IMR-90 (cell line): ENCODE measurements around the gene ANKRD35. TPM values are rescaled to one million over a fixed set of nuclear protein-coding genes. Genes with fewer than 3 reads are reported as not detected.

Experiments
- ATAC-seq: fragments of 200-7000 bp; cut with Tn5 transposase; 2 replicates; pipeline ENCODE4 v1.9.1; 2020; ENCODE audit warnings: low read depth, mild to moderate bottlenecking, moderate library complexity
- BruUV-seq: library from RNA; stranded (reverse); fragments of 400-500 nt; replicated peaks from 2 replicates; lab custom pipeline; 2021; lab: Mats Ljungman, UMichigan
- CTCF ChIA-PET: fragments of 300-600 bp; formaldehyde crosslinking; extraction: SDS; loops from one replicate; lab custom pipeline; 2021; ENCODE audit warnings: antibody characterized with exemption; lab: Yijun Ruan, JAX
- POLR2A ChIA-PET: fragments of 300-600 bp; sonication (Branson Sonifier 250); formaldehyde crosslinking; loops from one replicate; lab custom pipeline; 2022; ENCODE audit warnings: antibody characterized with exemption; ENCODE audit not compliant: unreplicated experiment; lab: Charles Lee
- DNase-seq: peaks from one replicate; pipeline ENCODE4 v3.0.0; 2013
- H2AFZ ChIP-seq: replicated peaks from 2 replicates; pipeline ENCODE3; 2013; ENCODE audit warnings: low read length, mild to moderate bottlenecking; ENCODE audit not compliant: poor library complexity
- H2AK5ac ChIP-seq: 2 replicates; pipeline ENCODE4 v1.6.1; 2013; ENCODE audit warnings: low read depth, low read length, inconsistent platforms
- H2AK9ac ChIP-seq: replicated peaks from 2 replicates; pipeline ENCODE3; 2013; ENCODE audit warnings: mild to moderate bottlenecking, low read depth, low read length, moderate library complexity; ENCODE audit not compliant: poor library complexity
- H2BK120ac ChIP-seq: 2 replicates; pipeline ENCODE4 v1.6.1; 2013; ENCODE audit warnings: low read depth, low read length, inconsistent platforms
- H2BK15ac ChIP-seq: 3 replicates; pipeline ENCODE4 v1.6.1; 2013; ENCODE audit warnings: low read depth, low read length, inconsistent platforms
- H2BK20ac ChIP-seq: 2 replicates; pipeline ENCODE4 v1.6.1; 2013; ENCODE audit warnings: low read depth, mild to moderate bottlenecking, inconsistent platforms, low read length, moderate library complexity
- H2BK5ac ChIP-seq: 2 replicates; pipeline ENCODE4 v1.6.1; 2013; ENCODE audit warnings: mild to moderate bottlenecking, low read depth, low read length, inconsistent platforms; ENCODE audit not compliant: poor library complexity, severe bottlenecking
- H3K14ac ChIP-seq: replicated peaks from 2 replicates; pipeline ENCODE4 v1.6.1; 2013; ENCODE audit warnings: low read depth, low read length, inconsistent platforms
- H3K18ac ChIP-seq: 2 replicates; pipeline ENCODE4 v1.6.1; 2013; ENCODE audit warnings: low read depth, low read length, control low read depth
- H3K23ac ChIP-seq: 2 replicates; pipeline ENCODE4 v1.6.1; 2013; ENCODE audit warnings: low read depth, low read length, inconsistent platforms
- H3K27ac ChIP-seq: 2 replicates; pipeline ENCODE4 v1.5.1; 2013; ENCODE audit warnings: mild to moderate bottlenecking, control low read depth, low read length; ENCODE audit not compliant: insufficient read depth
- H3K27me3 ChIP-seq: 2 replicates; pipeline ENCODE4 v1.6.1; 2013; ENCODE audit warnings: low read length; ENCODE audit not compliant: control insufficient read depth, insufficient read depth
- H3K36me3 ChIP-seq: 2 replicates; pipeline ENCODE4 v1.6.1; 2013; ENCODE audit warnings: low read length, mixed read lengths; ENCODE audit not compliant: control insufficient read depth, insufficient read depth
- H3K4ac ChIP-seq: 2 replicates; pipeline ENCODE4 v1.6.1; 2013; ENCODE audit warnings: low read depth, low read length, inconsistent platforms
- H3K4me1 ChIP-seq: 2 replicates; pipeline ENCODE4 v1.6.1; 2013; ENCODE audit warnings: low read length, mixed read lengths; ENCODE audit not compliant: control insufficient read depth, insufficient read depth
- H3K4me2 ChIP-seq: 2 replicates; pipeline ENCODE4 v1.6.1; 2013; ENCODE audit warnings: low read depth, mild to moderate bottlenecking, control low read depth, low read length, moderate library complexity
- H3K4me3 ChIP-seq: 2 replicates; pipeline ENCODE4 v1.5.1; 2013; ENCODE audit warnings: low read depth, mild to moderate bottlenecking, control low read depth, low read length, moderate library complexity; ENCODE audit not compliant: insufficient read depth
- H3K56ac ChIP-seq: 2 replicates; pipeline ENCODE4 v1.6.1; 2013; ENCODE audit warnings: low read length, inconsistent platforms; ENCODE audit not compliant: insufficient read depth; ENCODE audit errors: extremely low read depth
- H3K79me1 ChIP-seq, 2 experiments: 2 replicates each; pipeline ENCODE4 v1.6.1; 2013; ENCODE audit warnings: low read length in 2 of 2, inconsistent platforms in 1 of 2, low read depth in 1 of 2
- H3K9ac ChIP-seq: 2 replicates; pipeline ENCODE4 v1.6.1; 2013; ENCODE audit warnings: low read depth, low read length, control low read depth
- H3K9me1 ChIP-seq: 2 replicates; pipeline ENCODE4 v1.6.1; 2013; ENCODE audit warnings: low read length, inconsistent platforms; ENCODE audit not compliant: insufficient read depth
- H3K9me3 ChIP-seq: 2 replicates; pipeline ENCODE4 v1.6.1; 2013; ENCODE audit warnings: low read length; ENCODE audit not compliant: control insufficient read depth, insufficient read depth
- H4K20me1 ChIP-seq: 2 replicates; pipeline ENCODE4 v1.6.1; 2013; ENCODE audit warnings: low read length, inconsistent platforms; ENCODE audit not compliant: insufficient read depth
- H4K5ac ChIP-seq: 2 replicates; pipeline ENCODE4 v1.6.1; 2013; ENCODE audit warnings: mild to moderate bottlenecking, low read depth, low read length, control low read depth
- H4K8ac ChIP-seq, 2 experiments: 2 replicates each; pipeline ENCODE4 v1.6.1; 2013; ENCODE audit warnings: low read depth in 2 of 2, low read length in 2 of 2, control low read depth in 1 of 2, inconsistent platforms in 1 of 2
- H4K91ac ChIP-seq: 2 replicates; pipeline ENCODE4 v1.6.1; 2013; ENCODE audit warnings: low read depth, low read length, inconsistent platforms; ENCODE audit not compliant: insufficient read depth
- BHLHE40 ChIP-seq: fragments of 150-350 bp; IDR thresholded peaks from 2 replicates; pipeline ENCODE4 v1.6.1; 2016; ENCODE audit warnings: mild to moderate bottlenecking, low read depth, low read length
- CTCF ChIP-seq: conservative IDR thresholded peaks from 2 replicates; pipeline ENCODE4 v1.5.1; 2012; ENCODE audit warnings: mild to moderate bottlenecking, low read depth, low read length, improper control_type of control experiment
- FOS ChIP-seq: fragments of 150-350 bp; IDR thresholded peaks from 2 replicates; pipeline ENCODE4 v1.6.1; 2016; ENCODE audit warnings: low read depth, low read length
- MAFK ChIP-seq: IDR thresholded peaks from 2 replicates; pipeline ENCODE4 v1.6.1; 2012; ENCODE audit warnings: low read depth, low read length, improper control_type of control experiment
- MAZ ChIP-seq: IDR thresholded peaks from 2 replicates; pipeline ENCODE4 v1.6.1; 2012; ENCODE audit warnings: low read depth, mild to moderate bottlenecking, low read length, improper control_type of control experiment, moderate library complexity, borderline replicate concordance
- MXI1 ChIP-seq: IDR thresholded peaks from 2 replicates; pipeline ENCODE4 v1.6.1; 2012; ENCODE audit warnings: low read depth, mild to moderate bottlenecking, low read length, moderate library complexity, borderline replicate concordance
- POLR2A ChIP-seq: IDR thresholded peaks from 2 replicates; pipeline ENCODE4 v1.6.1; 2012; ENCODE audit warnings: mild to moderate bottlenecking, low read depth, low read length
- RAD21 ChIP-seq: IDR thresholded peaks from 2 replicates; pipeline ENCODE4 v1.6.1; 2012; ENCODE audit warnings: low read length, improper control_type of control experiment
- RCOR1 ChIP-seq: IDR thresholded peaks from 2 replicates; pipeline ENCODE4 v1.6.1; 2012; ENCODE audit warnings: mild to moderate bottlenecking, low read length, improper control_type of control experiment; ENCODE audit not compliant: insufficient replicate concordance
- RFX5 ChIP-seq: IDR thresholded peaks from 2 replicates; pipeline ENCODE4 v1.8.0; 2012; ENCODE audit warnings: low read depth, mild to moderate bottlenecking, low read length, moderate library complexity
- SMC3 ChIP-seq: fragments of 150-350 bp; IDR thresholded peaks from 2 replicates; pipeline ENCODE4 v1.6.1; 2016; ENCODE audit warnings: low read depth, mild to moderate bottlenecking, antibody characterized with exemption, low read length, moderate library complexity
- USF2 ChIP-seq: fragments of 150-350 bp; IDR thresholded peaks from 2 replicates; pipeline ENCODE4 v1.6.1; 2017; ENCODE audit warnings: mild to moderate bottlenecking, antibody characterized with exemption, low read length, low read depth
- WGBS, 2 experiments: methylation state at CpG; one replicate each; pipeline versions ENCODE4 v1.1.5 to v1.1.7; 2013; ENCODE audit warnings: missing lambda C conversion rate in 2 of 2; ENCODE audit not compliant: insufficient read length in 1 of 2; ENCODE audit errors: extremely low coverage in 2 of 2; 5-methylcytosine and 5-hydroxymethylcytosine counted together
- dilution Hi-C: fragments of 300-500 bp; cut with HindIII; formaldehyde crosslinking; loops from one replicate; pipeline ENCODE4 v1.14.3; 2018; ENCODE audit warnings: low sequenced_read_pairs; ENCODE audit not compliant: unreplicated experiment
- in situ Hi-C: fragments of 300-500 bp; cut with MboI; formaldehyde crosslinking; loops from 3 replicates; pipeline ENCODE4 v1.14.3; 2019; ENCODE audit warnings: low sequenced_read_pairs, inconsistent platforms, mixed read lengths
- intact Hi-C: fragments of 100-400 bp; cut with micrococcal nuclease; formaldehyde crosslinking; loops from 2 replicates; pipeline ENCODE4 v1.10.0; 2022
- polyA plus RNA-seq, 3 experiments: library from polyadenylated mRNA; depleted of rRNA; stranded (reverse); fragments of >200 nt; gene quantifications; 2 replicates each; pipeline ENCODE4 v1.2.3, GENCODE V29; 2012; ENCODE audit warnings: low replicate concordance in 1 of 3
- total RNA-seq: library from RNA; depleted of rRNA; stranded (reverse); fragments of >200 nt; gene quantifications from 2 replicates; pipeline ENCODE4 v1.2.3, GENCODE V29; 2012

Gene ANKRD35
- total and polyA plus RNA-seq, 2 of the 4 experiments (the other 2 are of a cell fraction), result 0.90 to 2.4 TPM

- TF ChIP-seq USF2, result no peak
These were observed 40.0 kb downstream of the ANKRD35 start, which contains the start of gene NUDT17 (continued) for GRCh38 chr1:145845514-145846161.

DNA sequence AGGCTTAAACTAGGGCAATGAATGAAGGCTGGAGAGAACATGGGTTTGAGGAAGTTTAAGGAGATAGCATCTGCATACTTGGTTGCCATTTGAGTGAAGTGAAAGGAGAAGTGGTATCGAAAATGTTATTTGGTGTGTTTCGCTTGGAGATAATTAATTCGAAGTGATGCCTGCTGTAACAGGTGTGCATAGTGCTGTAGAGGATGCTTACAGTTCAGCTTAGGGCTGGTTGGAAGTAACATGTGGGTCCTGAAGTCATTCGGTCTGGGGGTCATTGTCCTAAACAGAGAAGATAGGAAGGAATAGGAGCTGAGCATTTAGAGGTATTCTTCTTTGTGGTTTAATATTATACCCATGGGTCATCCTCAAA, 40.5 kb downstream of the ANKRD35 start:
- ChIA-PET POLR2A (no interaction called here), CTCF (interaction anchor here (0.6 to 2.6 kb wide), 18 partner anchors 8 to 188 kb away, joined by 3 to 13 read pairs (median 3); partner anchors contain the start of genes ITGA10, PEX11B and PIAS3)
- H3K9ac ChIP-seq, result peak overlapping the region; percentile 49; the same call in 1 of the 2 replicates
- intact Hi-C loops (loop anchor here (1.0 to 2.0 kb wide), 2 partner anchors 66 to 168 kb away; partner anchors contain the start of gene ITGA10), dilution Hi-C loops (no loop called here), in situ Hi-C loops (loop anchor here (5.0 kb wide), 1 partner anchor 167 kb away; no protein-coding TSS in a partner anchor)
- H3K79me1 ChIP-seq, result peaks cover 0 to 4% of the 10 kb centered on the region in 2 experiments; a peak in 1 of 4 replicates
- no peaks in the 10 kb centered on the region for H3K27me3 ChIP-seq
- DNase-seq (no peak), ATAC-seq (peak; percentile 33)
- no peak overlapping the region for H2AK5ac ChIP-seq
- 8% methylated on average over 2 of the region's 4 CpGs; no CpG with 5 or more reads in 1 of the 2 experiments for WGBS, 2 experiments
- no peak overlapping the region; the same call in 1 of the 2 replicates for H4K5ac ChIP-seq
- H3K27ac ChIP-seq, result no peak overlapping the region
- H2BK120ac ChIP-seq, result no peak overlapping the region
- no peak overlapping the region for H2BK20ac ChIP-seq
- peak overlapping the region; percentile 65 for H3K4me3 ChIP-seq
- peak overlapping the region; percentile 89 for H2AK9ac ChIP-seq
- peaks cover 19% of the 10 kb centered on the region; the same call in 1 of the 2 replicates for H3K9me1 ChIP-seq
- H3K23ac ChIP-seq, result peak overlapping the region; percentile 61; the same call in 1 of the 2 replicates
- H4K20me1 ChIP-seq, result no peaks in the 10 kb centered on the region
- H4K91ac ChIP-seq, result no peak overlapping the region
- H3K14ac ChIP-seq, result no peak overlapping the region; the same call in 1 of the 2 replicates
- H3K4ac ChIP-seq, result no peak overlapping the region
- no peak overlapping the region for H2BK15ac ChIP-seq
- H4K8ac ChIP-seq, result peak overlapping the region; percentile 32 to 57; a peak in 3 of 4 replicates
- peaks cover 37% of the 10 kb centered on the region for H3K36me3 ChIP-seq
- no peak overlapping the region for H2BK5ac ChIP-seq
- H3K18ac ChIP-seq, result no peak overlapping the region; the same call in 1 of the 2 replicates
- H2AFZ ChIP-seq, result no peak overlapping the region
- no TSS peak for BruUV-seq
- H3K4me2 ChIP-seq, result peak overlapping the region; percentile 77
- no peaks in the 10 kb centered on the region for H3K9me3 ChIP-seq
- no peak overlapping the region for H3K56ac ChIP-seq
- H3K4me1 ChIP-seq, result peaks cover 11% of the 10 kb centered on the region
- no peak for TF ChIP-seq RAD21
- no peak for TF ChIP-seq MAFK
- TF ChIP-seq MXI1, result no peak
- no peak for TF ChIP-seq MAZ
- TF ChIP-seq RFX5, result no peak
- no peak for TF ChIP-seq CTCF
- no peak for TF ChIP-seq USF2
- TF ChIP-seq SMC3, result no peak
- TF ChIP-seq FOS, result no peak
- no peak for TF ChIP-seq RCOR1
- no peak for TF ChIP-seq BHLHE40
- TF ChIP-seq POLR2A, result no peak
